Renal cortex interstitium (tissue), 11 donors: ENCODE data around the gene LENG9. TPM values are rescaled to one million over a fixed set of nuclear protein-coding genes. Genes with fewer than 3 reads are reported as not detected.
"Not testable (repeated sequence)": the region's sequence is repeated elsewhere in the genome, so short reads cannot be mapped to it uniquely, and the experiment has no call there.

Source experiments
- DNase-seq, 11 donors: peaks; one replicate each; pipeline ENCODE4 v3.0.0-alpha.2; 2013; ENCODE audit warnings: low read depth in 9 of 11, low spot score in 4 of 11; ENCODE audit errors: extremely low read depth in 1 of 11
- polyA plus RNA-seq, 3 donors: library from polyadenylated mRNA; unstranded; fragments of 120-200 nt; gene quantifications; one replicate each; pipeline ENCODE4 v1.2.1, GENCODE V29; 2013; ENCODE audit not compliant: insufficient read length in 3 of 3

Gene LENG9
- polyA plus RNA-seq, 3 donors = 1.6 to 3.3 (median 1.8) TPM

DNA sequence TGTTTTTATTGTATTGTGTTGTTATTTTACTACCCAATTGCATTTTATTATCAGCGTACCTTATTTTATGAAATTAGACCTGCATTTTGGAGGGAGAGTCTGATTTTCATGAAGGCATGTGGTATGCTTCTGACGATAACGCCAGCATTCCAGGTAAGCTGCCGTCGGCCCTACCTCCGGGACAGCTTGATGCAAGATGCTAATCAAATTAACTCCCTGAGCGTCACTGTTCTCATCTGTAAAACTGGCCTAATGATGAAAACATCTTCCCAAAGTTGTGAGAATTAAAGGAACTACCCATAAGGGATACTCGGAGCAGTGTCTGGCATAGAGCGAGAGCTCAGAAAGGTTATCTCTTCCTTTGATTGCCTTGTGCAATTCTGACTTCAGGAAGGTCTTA is 26.2 kb upstream of the LENG9 start:
- DNase-seq = no peak

- DNase-seq = no peak
Measured at GRCh38 chr19:54489341-54489740, 25.8 kb upstream of the LENG9 start.

DNA sequence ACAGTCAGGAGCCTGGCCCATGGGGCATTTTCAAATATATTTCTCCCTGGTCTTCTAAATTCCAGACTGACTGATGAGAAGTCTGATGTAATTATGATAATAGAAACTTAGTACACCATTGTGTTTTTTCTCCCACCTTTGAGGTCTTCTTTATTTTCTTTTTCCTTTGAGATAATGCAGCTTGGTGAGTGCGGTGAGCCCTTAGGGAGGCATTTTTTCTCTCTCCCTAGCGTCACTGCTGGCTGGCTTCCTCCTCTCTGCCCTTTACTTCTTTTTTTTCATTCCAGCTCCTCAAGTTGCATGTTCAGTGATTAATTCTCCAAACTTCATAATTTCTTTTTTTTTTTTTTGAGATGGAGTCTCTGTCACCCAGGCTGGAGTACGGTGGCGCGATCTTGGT is 22.3 kb upstream of the LENG9 start:
- no peak for DNase-seq

DNA sequence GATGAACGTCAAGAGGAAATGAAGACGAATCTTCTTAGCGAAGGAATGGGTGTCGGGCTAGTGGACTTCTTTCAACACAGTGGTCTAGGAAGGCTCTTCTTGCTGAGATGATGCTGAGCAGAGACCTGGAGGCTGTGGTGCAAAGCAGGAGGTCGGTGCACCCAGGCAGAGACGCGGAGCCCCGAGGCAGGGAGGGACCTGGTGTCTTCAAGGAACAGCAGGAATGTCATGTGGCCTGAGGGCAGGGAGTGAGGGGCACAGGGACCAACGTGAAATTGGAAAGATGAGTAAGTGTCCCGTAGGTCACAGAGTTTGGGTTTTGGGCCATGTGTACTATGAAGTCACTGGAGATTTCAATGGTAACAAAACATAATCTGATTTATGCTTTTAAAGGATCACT is 20.9 kb upstream of the LENG9 start:
- no peak for DNase-seq

- no peak for DNase-seq
Measured at GRCh38 chr19:54482889-54483288, 19.3 kb upstream of the LENG9 start.

DNA sequence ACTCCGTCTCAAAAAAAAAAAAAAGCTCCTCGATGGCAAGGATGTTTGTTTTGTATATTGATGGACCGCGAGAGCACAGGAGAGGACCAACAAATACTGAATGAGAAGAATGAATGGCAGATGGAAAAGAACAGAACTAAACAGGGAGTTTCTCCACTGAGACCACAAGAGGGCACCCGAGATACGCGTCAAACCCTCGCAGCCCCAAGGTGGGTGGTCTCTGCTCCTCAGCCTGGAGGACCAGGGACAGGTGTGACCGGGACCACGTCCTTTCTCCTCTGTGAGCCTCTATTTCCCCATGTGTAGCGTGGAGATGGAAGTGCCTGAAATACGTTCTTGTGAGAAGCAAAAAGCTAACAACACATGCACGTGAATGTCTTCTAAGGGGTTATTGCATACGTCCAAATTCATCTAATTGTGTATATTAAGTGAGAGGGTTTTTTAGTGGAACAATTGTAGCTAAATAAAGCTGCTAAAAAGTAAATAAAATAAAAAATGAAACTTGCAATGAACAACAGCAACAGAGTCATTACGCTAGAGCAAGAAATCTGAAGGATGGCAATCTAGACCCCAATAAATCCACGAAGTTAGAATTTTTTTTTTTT is 17.9 kb upstream of the LENG9 start:
- DNase-seq = peak in 3 of 11 donors; percentile 45 to 69 (median 57)

GRCh38 chr19:54480051-54480450 is 16.5 kb upstream of the LENG9 start:
- DNase-seq = no peak

GRCh38 chr19:54478677-54479266 is 15.2 kb upstream of the LENG9 start:
- peak in 2 of 11 donors; percentile 35 to 68 for DNase-seq

- DNase-seq = no peak
Measured at GRCh38 chr19:54477650-54478049, 14.1 kb upstream of the LENG9 start.

DNA sequence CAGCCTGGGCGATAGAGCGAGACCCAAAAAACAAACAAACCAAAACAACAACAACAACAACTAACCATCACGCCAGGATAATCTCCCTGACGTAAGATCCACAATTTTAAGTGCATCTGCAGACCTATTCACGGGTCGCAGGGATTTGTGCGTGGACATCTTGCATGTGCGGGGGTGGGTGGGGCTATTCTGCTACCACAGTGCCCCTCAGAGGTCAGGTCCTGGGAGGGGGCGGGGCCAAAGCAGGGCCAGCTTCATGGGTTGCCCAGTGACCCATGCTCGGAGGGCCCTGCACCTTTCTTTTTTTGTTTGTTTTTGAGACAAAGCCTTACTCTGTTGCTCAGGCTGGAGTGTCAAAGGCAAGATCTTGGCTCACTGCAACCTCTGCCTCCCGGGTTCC is 12.1 kb upstream of the LENG9 start:
- no peak for DNase-seq

DNA sequence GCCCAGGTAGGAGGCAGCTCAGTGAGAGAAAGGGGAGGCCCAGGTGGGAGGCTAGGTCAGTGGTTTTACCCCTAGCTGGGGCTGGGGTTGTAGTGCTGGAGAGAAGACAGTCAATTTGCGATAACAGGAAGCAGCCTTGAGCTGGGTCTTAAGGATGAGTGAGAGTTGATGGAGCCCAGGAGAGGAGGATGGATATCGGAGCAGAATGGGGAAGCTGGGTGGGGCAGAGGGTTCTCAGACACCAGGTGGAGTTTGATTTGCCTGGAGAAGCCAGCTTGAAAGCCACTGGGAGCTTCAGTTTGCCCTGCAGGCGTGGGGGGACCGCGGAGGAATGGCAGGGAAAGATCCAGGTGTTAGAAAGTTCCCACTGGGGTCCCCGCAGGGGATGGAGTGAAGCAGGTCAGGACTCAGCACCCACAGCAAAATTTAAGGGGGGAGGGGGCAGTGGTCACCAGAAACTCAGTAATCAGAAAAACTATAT is 10.4 kb upstream of the LENG9 start:
- no peak for DNase-seq

DNA sequence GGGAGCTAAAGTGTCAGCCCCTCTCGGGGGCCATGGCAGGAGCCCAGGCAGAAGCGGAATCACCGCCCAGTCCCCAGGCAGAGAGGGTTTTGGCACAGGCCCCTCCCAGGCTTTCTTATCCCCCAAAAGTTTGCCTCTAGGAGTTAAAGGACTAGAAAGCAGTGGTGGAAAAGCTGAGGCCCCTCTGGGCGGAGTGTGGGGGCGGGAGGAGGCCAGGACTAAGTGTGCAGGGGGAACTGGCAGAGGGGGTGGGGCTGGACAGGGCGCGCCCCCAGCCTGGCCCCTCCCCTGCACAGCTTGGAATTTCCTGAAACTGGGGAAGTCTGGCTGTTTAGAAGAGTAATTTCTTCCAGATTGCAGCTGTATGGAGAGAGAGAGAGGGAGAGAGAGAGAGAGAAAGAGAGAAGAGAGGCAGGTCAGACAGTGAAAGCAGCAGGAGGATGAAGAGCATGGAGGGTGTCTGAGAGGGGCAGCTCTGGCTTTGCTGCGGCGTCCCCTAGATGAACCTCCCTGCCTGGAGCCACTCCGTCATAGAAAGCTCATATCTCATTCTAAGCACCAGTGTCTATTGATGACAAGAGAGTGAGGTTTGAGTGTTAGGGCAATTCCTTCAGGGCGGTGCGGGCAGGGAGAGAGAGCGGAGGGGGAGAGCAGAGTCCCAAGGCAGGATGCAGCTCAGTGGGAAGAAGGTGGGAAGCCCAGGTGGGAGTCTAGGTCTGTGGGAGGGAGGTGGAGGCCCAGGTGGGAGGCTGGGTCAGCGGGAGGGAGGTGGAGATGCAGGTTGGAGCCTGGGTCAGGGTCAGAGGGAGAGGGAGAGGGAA is 9.7 kb upstream of the LENG9 start, which contains the start of gene CDC42EP5:
Gene CDC42EP5, minus strand, starts transcription at position 226 of the 821 bp plus-strand sequence. CDS start 7,749 bp downstream, outside the sequence.
- DNase-seq = peak in 8 of 11 donors; percentile 71 to 88 (median 84)

GRCh38 chr19:54470991-54471782 is 7.6 kb upstream of the LENG9 start:
- DNase-seq = no peak

DNA sequence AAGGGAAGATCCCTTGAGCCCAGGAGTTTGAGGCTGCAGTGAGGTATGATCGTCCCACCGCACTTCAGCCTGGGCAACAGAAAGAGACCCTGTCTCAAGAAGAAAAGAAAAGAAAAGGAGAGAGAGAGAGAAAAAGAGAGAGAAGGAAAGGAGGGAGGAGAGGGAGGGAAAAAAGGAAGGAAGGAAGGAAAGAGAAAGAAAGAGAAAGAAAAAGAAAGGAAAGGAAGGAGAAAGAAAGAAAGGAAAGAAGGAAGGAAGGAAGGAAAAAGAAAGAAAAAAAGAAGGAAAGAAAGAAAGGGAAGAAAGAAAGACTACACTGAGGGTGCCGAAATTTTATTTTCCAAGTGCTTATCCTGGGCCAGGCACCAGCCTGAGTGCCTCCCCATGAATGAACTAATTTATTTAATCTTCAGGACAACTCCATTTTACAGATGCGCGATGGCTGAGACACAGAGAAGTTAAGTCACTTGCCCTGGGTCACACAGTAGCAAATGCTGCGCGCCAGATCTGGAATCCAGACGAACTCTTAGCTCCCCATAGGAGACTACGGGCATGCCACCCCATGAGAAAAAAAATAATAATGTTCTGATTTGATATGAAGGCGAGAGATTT is 6.8 kb upstream of the LENG9 start:
- DNase-seq = no peak

DNA sequence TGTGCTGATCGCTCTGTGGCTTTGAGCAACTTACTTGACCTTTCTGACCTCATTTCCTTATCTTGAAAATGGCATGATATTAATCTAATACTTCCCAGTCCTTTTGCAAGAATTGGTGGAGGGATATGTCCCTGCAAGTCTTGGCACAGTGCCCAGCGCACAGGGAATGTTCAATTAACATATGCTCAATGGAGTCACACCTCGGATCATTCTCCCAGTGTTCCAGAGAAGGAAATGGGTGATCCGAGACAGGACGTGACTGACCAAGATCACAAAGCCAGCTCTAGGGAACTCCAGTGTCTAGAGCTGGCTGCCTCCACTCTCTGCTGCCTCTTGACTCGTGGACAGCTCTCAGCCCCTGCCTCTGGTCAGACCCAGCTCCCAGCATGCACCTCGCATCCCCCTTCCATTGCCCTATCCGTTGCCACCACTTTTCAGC is 5.9 kb upstream of the LENG9 start:
- no peak for DNase-seq

GRCh38 chr19:54466110-54466480 is 2.5 kb upstream of the LENG9 start:
- not testable (repeated sequence) for DNase-seq

DNA sequence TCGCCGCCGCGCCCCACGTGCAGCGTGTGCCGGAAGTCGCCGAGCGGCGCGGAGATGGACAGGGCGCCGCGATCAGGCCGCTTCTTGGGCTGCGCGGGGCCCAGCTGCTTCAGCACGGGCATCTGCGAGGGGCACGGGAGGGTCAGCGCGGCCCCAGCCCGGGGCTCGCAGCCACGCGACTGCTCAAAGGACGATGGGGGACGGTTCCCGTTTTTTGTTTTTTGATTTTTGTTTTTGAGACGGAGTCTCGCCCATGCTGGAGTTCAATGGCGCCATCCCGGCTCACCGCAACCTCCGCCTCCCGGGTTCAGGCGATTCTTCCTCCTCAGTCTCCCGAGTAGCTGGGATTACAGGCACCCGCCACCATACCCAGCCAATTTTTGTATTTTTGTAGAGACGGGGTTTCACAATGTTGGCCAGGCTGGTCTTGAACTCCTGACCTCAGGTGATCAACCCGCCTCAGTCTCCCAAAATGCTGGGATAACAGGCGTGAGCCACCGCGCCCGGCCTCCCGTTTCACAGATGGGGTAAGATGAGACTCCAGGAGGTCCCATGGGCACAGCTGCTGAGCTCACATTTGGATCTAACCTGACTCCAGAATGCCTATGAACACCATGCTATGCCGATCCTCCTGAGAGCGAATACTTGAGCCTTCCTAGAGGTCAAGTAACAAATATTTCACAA is 2.0 kb upstream of the LENG9 start:
- DNase-seq = no peak
